ENCODE data around the gene TMEM273.

The TMEM273 gene

DNA sequence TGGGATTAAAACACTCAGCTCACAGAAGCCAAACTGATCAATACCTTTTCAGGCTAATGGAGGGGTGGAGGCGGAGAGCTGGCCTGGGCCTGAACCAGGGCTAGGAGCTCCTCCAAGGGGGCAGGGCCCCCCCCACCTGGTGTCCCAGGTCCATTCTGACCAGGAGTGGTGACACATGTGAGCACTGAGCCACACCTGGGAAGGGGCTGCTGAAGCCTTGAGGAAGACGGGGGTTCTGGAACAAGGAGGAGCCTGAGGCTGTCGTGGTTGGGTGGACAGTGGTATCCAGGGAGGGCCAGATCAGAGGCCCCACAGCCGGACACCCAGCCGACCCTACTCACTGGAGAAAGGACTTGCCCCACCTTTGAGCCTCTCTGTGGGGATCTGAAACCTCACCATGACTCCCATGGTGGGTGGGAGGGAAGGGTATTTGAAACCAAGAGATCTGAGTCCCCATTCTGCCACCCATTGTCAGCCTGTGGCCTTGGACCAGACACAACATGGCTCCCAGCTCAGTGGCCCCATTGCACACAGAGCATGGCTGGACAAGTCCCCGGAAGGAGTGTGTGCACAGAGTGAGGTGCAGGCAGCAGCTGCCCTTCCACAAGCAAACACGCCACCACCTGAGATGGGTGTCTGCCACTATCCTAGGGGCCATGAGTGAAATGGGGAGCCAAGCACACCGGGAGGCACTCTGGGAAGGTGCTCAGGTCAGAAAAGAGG is 12.4 kb downstream of the TMEM273 start:
- DNase-seq = no peak

DNA sequence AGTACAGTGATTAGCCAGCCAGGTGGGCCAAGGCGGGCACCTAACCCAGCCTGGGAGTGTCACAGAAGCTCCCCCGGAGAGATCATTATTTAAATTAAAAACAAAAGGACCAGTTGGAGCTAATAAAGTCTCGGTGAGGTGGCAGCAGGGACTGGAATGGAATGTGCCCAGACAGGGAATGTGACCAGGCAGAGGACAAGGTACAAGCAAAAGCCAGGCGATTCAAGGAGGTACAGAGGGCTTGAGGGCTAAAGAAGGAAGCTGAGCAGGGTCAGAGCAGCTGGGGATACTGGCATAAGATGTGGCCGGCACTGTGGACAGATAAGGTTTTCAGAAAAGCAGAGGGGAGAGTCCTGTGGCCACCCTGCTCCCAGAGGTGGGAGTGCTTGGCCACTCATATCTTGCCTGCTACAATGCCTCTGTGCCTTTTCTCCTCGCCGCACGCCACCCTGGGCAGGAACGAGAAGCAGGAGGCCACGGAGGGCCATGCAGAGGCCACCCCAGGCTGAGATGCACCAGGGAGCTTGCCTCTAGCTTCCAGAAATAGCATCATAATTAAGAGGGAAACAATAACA is 13.2 kb downstream of the TMEM273 start:
- DNase-seq = no peak

DNA sequence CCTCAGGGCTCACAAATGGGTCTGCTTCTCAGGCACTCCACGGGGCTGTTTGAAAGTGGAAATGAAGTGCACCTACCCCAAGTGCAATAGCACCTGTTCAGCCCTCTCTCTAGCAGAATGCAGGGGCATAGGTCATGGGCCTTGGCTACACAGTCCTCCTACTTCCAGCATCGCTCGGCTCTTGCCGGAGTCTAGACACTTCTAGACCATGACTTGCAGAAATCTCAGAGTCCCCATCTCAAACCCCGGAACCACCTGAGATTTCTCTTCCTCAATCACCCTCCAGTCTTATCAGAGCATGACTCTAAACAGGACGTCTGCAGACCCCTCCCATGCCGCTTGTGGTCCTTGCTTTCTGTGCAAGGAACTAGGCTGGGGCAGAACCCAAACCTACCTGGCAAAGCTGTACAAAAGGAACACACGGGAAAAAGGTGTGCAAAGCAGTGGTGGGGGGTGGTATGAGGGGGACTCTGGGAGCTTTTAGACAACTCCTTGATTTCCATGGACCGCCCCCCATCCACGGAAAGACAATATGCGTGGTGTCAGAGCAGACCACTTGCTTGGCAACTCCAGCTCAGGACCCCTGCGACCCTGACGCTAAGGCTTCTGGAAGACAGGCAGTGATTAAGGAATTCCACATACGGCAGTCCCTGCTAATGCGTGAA is 13.8 kb downstream of the TMEM273 start:
- DNase-seq = no peak

DNA sequence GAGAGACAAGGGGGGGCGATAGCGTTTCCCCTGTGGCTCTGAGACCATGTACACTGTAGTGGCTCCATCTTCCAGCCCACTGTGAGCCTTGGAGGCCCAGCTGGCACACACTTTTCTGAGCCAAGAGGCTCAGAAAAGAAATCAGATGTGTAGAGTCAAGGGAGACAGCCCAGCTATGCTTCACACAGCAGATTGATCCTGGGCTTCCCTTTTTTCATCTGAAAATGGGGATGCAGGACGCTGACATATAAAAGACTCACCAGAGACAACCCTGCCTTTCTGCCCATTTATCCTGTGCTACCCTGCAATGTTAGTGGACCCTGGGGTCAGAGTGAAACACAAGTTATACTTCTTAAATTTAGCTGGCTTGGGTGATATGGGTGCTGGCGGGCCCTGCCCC is 14.3 kb downstream of the TMEM273 start:
- no peak for DNase-seq

DNA sequence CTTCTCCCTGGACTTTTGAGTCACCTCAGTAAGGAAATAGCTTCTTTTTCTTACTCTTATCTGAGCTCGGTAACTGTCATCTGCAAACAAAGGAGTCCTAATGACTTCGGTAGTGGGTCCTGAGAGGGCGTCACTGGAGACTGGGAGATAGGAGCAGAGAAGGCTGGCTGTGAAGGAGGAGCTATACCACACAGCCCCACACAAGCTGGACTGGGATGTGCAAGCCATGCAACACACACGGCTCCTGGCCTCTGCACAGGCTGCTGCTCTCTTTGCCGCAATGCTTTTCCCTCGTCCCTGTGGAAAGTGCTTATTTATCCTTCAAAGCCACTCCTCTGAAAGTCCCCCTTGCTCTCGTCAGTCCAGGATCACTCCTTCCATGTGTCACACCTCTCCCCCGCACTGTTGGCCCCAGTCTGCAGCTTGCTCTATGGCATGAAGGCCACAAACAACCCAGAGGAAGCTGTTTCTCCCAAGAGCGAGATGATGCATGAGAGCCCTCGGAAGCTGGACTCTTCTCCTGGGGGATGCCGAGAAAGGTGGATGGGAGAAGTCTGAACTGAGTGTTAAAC is 14.9 kb downstream of the TMEM273 start:
- no peak for DNase-seq

DNA sequence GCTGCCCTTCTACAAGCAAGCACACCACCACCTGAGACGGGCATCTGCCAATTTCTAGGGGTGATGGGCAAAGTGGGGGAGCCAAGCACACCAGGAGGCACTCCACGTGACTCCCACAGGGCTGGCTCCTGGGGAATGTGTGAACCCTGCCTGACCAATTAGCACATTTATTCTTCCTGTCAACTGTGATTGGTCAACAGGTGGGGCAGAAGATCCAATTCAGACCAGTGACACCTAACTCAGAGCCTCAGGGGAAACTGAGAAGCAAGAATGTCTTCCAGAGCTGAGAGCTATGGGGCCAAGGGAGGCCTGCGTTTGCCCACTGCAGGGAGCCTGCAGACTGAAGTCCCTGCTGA is 15.4 kb downstream of the TMEM273 start:
- no peak for DNase-seq

DNA sequence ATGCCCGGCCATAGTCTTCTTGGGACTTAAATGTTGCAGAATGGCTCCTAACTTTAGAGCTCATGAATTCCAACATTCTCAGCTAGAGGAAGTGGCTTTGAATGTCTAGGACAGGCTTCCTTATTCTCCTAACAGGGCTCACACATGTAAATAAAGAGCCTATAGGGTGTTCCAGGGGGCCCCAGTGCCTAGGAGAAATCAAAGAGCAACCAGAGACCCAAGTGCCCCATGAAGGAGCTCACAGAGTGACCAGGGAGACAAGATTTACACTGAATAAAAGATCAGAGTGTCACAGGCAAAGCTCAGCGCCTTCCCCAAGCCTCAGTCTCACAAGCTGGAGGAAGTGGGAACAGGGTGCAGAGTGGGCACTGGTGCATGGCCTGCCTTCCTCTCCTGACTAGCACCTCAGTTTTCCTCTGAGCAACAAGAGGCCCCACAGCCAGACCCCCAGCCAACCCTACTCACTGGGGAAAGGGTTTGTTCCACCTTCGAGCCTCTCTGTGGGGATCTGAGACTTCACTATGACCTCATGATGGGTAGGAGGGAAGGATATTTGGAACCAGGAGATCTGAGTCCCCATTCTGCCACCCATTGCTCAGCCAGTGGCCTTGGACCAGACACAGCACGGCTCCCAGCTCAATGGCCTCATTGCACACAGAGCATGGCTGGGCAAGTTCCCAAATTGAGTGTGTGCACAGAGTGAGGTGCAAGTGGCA is 16.0 kb downstream of the TMEM273 start:
- no peak for DNase-seq

DNA sequence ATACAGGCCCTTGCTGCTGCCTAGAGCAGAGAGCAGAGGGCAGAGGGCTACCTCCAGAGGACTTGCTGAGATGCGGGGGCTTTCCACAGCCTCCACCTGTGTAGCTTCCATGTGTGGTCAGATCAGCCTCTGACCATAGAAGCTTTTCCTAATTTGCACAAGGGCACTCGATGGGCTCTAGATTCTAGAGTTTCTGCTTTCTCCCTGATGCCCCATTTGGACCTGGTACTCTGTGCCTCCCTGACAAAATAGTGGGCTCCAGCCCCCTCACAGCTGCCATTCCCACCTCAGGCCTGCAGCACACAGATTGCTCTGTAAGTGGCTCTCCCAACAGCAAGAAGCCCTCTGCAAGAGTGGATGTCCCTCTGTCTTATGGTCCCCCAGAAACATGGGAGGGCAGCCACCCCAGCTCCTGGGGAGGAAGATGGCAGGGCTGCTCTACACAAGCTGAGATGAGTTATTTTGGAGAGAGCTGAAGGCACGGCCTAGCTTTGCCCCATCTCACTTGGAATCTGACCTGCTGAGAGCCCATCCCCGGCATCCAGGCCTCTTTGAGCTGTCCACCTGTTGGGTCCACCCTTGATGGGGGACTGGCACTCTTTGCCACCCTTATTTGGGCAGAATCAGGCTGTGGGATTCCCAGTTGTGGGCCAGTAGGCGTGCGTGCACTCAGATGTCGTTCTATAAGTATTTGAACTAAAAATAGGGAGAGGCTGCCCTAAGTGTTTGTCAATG is 16.7 kb downstream of the TMEM273 start:
- no peak for DNase-seq

DNA sequence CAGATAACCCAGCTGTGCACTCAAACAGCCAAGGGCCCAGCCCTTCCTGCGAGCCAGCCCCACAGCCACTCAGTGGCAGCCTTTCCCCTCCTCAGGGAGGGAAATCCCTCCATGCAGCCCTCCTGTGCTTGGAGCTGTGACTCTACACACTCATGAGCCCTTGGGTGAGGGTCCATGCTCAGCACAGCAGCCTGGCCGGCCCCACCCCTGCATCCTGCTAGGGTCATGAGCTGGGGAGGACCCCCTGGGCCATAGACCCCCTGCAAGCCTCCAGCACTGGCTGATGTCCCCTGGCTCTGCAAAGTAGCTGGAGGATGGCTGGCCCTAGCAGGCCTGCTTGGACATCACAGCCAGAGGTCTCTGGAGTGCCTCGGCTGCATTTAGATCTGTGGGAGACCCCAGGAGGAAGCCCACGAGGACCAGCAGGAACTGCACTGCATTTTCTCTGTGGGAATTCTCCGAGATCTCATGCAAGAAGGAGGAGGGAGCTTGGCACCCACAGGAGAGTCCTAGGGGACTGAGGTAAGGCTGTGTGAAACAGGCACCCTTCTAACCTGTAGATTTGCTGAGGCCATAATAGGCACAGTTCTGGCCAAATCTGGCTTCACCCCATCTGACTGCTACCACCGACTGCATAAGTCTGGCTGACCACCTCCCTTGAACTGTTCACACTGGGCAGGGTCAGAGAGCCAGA is 17.4 kb downstream of the TMEM273 start:
- no peak for DNase-seq

DNA sequence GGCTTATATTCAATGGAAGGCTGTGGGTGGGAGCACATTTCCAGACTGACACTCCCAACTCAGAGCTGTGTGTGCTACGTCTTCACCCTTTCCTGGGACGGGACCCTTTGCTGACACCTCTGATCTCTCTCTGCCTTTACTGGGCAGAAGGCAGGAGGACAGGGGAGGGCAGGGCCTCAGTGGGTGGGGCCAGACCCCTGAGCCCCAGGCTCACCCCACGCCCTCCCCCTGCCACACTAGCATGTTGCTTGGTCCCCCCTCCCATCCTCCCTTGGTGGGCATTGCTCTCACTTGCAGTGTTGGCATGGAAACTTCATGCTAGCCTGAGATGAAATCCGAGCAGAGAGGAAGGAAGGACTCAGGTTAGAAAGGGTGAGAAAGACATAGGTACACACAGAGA is 18.4 kb downstream of the TMEM273 start:
- DNase-seq = no peak

DNA sequence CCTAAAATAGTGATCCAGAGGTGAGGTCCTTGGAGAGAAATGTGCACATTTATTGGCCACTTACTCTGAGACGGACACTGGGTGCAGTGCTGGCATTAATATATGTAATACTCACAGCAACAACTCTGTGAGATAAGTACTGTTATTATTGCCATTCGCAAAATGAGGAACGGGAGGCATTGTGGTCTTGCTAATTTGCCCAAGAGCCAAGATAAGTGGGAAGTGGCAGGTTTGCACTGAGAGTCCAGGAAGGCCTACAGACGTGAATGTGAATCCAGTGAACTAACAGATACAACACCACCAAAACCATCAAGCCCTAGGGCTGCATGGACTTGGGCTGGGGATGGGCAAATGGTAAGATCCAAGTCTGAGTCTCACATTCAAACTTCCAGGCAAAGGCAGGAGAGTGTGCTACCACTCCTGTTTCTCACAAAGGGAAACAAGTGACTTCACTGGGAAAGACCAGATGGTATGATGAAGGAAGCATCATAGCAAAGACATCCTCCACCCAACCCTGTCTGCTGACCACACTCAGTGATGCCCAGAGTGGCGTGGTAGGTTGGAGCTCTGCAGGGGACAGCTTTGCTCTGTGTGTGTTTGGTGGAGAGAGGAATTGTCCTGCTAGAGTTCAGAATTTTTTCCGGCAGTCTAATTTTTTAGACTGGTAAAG is 19.2 kb downstream of the TMEM273 start:
- DNase-seq = peak; percentile 56

DNA sequence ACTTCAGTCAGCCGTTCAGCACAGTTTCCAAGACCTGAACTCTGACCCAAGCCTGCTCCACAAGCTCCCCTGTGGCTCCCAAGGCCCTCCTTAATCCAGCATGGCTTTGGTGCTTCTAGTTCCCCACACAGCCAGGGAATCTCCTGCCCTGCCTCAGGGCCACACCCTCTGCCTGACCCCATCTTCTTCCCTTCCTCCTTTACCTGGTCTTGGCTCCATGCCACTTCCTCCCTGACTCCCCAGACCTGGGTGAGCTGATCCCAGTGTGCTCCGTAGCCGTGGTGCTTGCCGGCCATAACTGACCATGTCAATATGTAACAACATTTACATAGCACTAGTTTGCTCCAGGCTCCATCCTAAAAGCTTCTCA is 20.0 kb downstream of the TMEM273 start:
- DNase-seq = no peak

DNA sequence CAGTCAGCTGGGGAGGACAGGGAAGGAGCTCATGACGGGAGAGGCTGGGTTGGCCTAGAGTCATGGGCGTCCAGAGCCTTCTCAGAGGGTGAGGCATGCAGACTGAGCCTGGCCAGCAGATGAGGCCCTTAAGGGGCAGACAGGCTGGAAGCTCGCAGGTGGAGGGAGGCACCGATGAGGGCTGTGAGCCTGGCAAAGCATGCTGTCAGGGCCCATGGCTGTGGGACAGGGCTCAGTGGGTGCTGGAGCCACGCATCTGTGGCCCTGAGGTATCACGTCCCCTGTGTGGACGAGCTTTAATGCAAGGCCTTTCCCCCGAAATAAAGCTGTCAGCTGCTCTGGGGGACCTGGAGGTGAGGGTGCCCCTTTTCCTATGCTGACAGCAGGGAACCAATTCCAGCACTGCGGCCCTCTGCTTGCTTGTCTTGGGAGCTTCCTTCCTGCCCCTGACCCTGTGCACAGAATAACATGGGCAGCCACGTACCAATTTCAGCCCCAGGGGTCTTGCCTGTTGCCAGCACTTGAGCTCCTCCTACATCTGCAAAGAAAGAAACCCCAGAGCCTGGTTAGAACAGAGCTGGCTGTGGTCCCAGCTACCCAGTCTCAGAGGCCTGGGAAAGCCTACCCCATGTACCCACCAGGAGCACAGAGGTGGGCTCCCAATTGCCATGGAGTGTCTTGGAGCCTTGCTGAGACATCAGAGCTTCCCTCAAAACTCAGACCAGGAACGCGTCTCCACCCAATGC is 20.6 kb downstream of the TMEM273 start:
- no peak for DNase-seq

DNA sequence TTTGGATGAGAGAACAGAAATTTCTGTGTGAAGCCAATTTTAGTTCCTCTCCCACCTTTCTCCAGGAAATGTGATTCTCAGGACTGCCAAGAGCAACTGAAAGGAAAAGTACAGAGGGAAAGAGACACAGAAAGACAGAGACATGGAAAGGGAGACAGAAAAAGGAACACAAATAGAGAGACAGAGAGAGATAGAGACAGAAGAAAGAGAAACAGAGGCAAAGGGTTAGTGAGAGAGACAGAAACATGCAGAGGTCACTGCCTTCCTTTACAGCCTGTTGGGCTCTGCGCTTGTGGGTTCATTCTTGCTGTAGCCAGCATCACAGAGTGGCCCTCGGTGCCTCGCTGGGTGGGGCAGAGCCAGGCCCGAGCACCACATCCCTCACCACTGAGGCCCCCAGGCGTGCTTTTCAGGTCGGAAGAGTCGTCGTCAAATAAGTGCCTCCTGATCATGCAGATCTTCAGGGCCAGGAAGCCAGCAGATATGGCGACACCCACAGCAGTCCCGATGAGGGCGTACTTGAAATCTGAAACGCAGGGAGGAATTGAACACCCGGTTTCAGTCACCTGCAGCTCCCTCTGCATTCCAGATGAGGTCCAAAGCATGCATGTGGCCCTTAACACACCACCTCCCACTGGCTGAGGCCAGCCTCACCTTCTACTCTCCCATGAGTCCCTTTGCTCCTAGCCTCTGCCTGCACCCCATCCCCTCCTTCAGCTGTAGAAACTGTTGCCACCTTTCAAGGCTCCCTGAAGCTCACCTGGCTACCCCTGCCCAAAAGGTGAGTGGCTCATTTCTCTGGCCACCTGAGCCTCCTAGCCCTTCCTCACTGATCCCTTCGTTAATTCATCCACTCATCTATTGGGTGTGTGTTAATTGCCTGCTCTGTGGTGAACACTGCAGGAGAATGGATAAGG is 21.4 kb downstream of the TMEM273 start:
- no peak for DNase-seq

DNA sequence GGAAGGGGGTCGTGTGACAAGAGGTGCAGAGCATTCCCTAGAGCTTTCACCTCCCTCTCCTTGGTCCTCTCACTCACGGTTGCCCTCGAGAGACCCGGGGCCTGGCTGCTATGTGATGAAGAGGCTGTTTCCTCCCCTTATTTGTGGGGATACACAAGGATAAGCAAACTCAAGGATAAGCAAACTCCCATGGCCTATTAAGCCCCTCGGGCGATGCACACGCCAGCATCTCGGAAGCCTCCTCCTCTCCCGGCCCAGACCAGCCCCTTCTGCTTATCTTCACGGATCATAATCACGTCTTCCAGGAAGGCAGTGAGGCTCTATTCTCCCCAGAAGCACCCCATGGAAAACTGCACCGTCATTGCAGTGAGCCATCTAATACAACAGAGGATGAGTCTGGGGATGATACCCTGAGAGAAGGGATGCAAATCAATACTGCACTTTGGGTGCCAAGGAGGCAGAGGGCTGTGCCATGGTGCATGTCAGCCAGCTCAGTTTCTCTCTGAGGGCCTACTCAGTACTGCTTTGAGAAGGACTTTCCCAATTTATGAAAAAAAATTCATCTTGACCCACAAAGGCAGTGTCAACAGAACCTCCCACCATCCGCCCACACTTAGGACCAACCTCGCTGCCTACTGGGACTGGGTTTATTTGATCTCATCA is 22.2 kb downstream of the TMEM273 start:
- DNase-seq = no peak

DNA sequence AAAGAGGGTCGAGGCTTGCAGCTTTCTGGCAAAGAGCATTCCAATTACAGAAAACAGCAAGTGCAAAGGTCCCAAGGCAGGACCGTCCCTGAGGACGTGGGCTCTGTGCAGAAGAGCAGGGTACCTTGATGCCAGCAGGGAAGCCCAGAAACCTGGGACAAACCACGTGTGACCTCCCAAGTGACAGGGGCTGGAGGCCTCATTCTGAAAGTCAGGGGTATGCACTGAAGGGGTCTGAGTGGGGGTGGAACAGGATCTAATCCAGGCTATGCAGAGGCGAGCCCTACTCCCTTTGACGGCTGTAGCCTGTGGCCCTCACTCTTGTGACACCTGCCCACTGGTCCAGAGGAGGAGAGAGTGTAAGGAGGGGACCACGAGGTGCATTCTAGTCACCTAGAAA is 22.9 kb downstream of the TMEM273 start:
- DNase-seq = no peak

DNA sequence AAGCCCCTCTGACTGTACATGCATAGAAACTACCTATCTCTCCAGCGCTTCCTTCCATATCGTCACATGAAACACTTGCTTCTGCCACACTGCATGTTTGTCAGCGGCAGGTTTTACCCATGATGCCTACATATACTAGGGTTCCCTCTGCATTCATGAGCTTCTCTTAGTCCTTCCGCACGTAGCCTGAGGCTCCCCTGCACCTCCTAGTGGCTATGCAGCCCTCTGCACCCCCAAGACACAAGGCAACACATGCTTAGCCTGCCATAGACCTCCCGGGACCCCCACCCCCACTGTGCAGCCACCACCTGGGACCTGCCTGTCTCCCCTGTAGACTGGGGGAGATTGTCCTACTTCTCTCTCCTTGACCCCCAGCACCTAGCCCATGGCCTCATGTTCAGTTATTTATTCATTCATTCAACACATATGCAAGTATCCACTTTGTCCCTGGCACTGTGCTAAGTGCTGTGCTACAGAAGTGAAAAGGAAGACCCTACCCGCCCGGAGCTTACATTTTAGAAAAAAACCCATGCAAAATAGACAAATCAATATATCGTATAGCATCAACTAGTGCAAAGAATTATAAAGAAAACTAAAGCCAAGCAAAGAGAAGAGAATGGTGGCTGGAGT is 23.5 kb downstream of the TMEM273 start:
- DNase-seq = peak; percentile 33

DNA sequence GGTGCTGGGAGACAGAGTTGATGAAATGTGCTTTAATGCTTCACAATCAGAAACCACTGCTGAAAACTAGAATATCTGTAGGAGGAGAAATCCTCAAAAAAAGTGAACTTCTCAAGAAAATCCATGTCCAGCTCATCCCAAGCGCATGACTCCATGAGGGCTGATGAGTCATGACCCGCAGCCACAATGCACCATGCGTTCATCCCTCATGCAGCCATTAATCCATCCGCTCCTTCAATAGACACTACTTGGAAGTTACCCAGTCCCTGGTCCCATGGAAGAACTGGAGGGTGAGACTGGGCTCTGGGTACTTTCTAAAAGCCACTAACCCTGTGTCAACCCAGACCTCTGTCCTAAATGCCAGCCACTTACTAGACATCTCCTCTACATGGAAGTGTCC is 24.4 kb downstream of the TMEM273 start:
- no peak for DNase-seq

Measured in GDM1 (cell line).